Measurements from ENCODE around the gene ZSCAN32.

The ZSCAN32 gene

DNA sequence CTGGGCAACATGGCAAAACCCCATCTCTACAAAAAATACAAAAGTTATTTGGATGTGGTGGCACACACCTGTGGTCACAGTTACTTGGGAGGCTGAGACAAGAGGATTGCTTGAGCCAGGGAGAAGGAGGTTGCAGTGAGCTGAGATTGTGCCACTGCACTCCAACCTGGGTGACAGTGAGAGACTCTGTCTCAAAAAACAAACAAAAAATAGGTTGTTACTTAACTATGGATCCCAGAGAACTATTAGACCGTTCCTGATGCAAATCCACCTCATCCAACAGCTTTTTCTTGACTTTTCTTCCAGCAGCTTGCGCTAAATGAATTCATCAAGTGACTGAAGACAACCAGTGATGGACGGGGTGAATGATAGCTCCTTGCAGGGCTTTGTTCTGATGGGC, 45.2 kb downstream of the ZSCAN32 start, which contains the start of gene OR2C1:
OR2C1 (plus strand) TSS at position 301 of the 400 bp plus-strand sequence; CDS start at position 353, 52 bp downstream.
- DNase-seq: no peak

DNA sequence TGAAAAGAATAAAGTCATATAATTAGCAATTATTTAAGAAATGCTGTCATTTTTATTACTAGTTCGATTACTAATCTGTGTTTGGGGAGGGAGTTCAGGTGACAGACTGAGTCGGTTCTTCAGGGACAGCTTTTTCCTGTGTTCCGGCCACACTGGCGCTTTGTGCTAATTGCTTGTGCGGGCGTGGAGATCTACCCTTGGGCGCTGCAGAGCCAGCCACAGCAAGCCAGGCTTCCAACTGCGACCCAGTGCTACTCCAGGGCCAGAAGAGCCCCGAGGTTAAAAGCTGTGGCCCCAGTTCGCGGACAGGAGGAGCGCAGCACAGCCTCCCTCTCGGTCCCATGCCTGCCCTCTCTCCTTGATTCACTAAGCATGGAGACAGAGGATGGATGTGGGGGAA, 51.6 kb downstream of the ZSCAN32 start:
- no peak for DNase-seq

GRCh38 chr16:3348547-3349167, 52.1 kb downstream of the ZSCAN32 start:
- no peak for DNase-seq

DNA sequence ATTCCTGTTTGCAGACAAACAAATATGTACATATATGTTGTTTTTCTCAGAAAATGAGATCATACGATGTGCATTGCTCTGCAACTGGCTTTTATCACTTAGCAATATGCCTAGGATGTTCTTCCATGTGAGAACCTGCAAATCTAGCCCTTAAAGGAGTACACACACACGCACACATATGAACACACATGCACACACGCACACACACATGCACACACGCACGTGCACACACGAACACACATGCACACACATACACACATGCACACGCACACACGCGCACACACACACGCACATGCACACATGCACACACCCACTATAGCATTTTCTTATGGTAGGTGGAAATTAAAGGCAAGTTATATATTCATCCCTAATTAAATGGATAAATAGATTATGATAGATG, 53.2 kb downstream of the ZSCAN32 start:
- no peak for DNase-seq

DNA sequence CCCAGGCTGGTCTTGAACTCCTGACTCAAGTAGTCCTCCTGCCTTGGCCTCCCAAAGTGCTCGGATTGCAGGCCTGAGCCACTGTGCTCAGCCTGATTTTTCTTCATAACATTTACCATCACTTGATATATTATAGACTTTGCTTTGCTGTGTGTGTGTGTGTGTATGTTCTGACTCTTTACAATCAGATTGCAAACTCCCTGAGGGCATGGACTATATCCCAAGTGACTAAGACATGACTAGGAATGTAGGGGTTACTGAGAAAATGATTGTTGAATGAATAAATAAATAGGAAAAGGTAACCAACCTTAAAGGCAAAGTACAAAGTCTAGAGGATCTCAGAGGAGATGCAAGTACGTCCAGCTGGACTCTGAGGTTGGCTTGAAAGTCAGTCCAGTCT, 54.8 kb downstream of the ZSCAN32 start:
- DNase-seq: no peak

Measured in stimulated activated CD4-positive, alpha-beta T cell treated with anti-CD3 and anti-CD28 coated beads, Interleukin-1b, Interleukin-23, amount 100 ng/mL, for 48 hours (primary cell).